Measurements from ENCODE around the gene CTNNA3. TPM values are rescaled to one million over a fixed set of nuclear protein-coding genes. Genes with fewer than 3 reads are reported as not detected.

Gene CTNNA3
- total and polyA plus RNA-seq, 4 donors: 0.16 to 2.4 (median 1.4) TPM

GRCh38 chr10:66717231-66717981, 978.6 kb downstream of the CTNNA3 start:
- H3K4me1 ChIP-seq (ENCODE audit: control insufficient read depth in 4 of 4, insufficient read depth in 4 of 4, low read length in 3 of 4): no peaks in the 10 kb centered on the region
- H3K9ac ChIP-seq (ENCODE audit: low read depth in 1 of 2, low read length in 2 of 2): no peak overlapping the region
- WGBS: 72% methylated on average over 8 of the region's 8 CpGs
- H3K4me3 ChIP-seq (ENCODE audit: low read depth in 1 of 3, low read length in 3 of 3): no peak overlapping the region
- no peaks in the 10 kb centered on the region for H3K27me3 ChIP-seq (ENCODE audit: control insufficient read depth in 4 of 4, insufficient read depth in 4 of 4, low read length in 3 of 4)
- TF ChIP-seq REST (IDR thresholded peaks at IDR 0.05) (no peak), RXRA (IDR thresholded peaks at IDR 0.05) (no peak), ZBTB33 (IDR thresholded peaks at IDR 0.05) (no peak), EGR1 (IDR thresholded peaks at IDR 0.05; ENCODE audit: low read depth in 2 of 2) (no peak), YY1 (IDR thresholded peaks at IDR 0.05) (no peak), HNF4A (conservative IDR thresholded peaks at IDR 0.05) (no peak)
- no peak for DNase-seq (ENCODE audit: low spot score)
- no peaks in the 10 kb centered on the region for H3K9me3 ChIP-seq (ENCODE audit: control insufficient read depth in 4 of 4, low read length in 3 of 4)
- no peaks in the 10 kb centered on the region for H3K36me3 ChIP-seq (ENCODE audit: control insufficient read depth in 4 of 4, insufficient read depth in 3 of 4, low read depth in 1 of 4, low read length in 3 of 4)
- no peak overlapping the region for H3K27ac ChIP-seq (ENCODE audit: low read depth in 1 of 2, low read length in 2 of 2)

- Histone ChIP-seq H3K36me3 (ENCODE audit: control insufficient read depth in 4 of 4, insufficient read depth in 3 of 4, low read depth in 1 of 4, low read length in 3 of 4) (no peaks in the 10 kb centered on the region), H3K4me1 (ENCODE audit: control insufficient read depth in 4 of 4, insufficient read depth in 4 of 4, low read length in 3 of 4) (no peaks in the 10 kb centered on the region), H3K4me3 (ENCODE audit: low read depth in 1 of 3, low read length in 3 of 3) (no peak overlapping the region), H3K27me3 (ENCODE audit: control insufficient read depth in 4 of 4, insufficient read depth in 4 of 4, low read length in 3 of 4) (no peaks in the 10 kb centered on the region), H3K9ac (ENCODE audit: low read depth in 1 of 2, low read length in 2 of 2) (no peak overlapping the region), H3K27ac (ENCODE audit: low read depth in 1 of 2, low read length in 2 of 2) (no peak overlapping the region), H3K9me3 (ENCODE audit: control insufficient read depth in 4 of 4, low read length in 3 of 4) (no peaks in the 10 kb centered on the region)
- 75% methylated on average over 1 of the region's 1 CpG for WGBS
- no peak for DNase-seq (ENCODE audit: low spot score)
- TF ChIP-seq SP1 (IDR thresholded peaks at IDR 0.05): no peak
- TF ChIP-seq TAF1 (conservative IDR thresholded peaks at IDR 0.05): no peak
- TF ChIP-seq JUND (IDR thresholded peaks at IDR 0.05): no peak
- TF ChIP-seq MAX (IDR thresholded peaks at IDR 0.05): no peak
- TF ChIP-seq FOXA1 (IDR thresholded peaks at IDR 0.05): no peak
- TF ChIP-seq EGR1 (IDR thresholded peaks at IDR 0.05; ENCODE audit: low read depth in 2 of 2): no peak
- no peak for TF ChIP-seq FOXA2 (IDR thresholded peaks at IDR 0.05)
- no peak for TF ChIP-seq GABPA (IDR thresholded peaks at IDR 0.05 in 1 of 2, conservative IDR thresholded peaks at IDR 0.05 in 1 of 2)
- no peak for TF ChIP-seq ATF3 (IDR thresholded peaks at IDR 0.05)
- no peak for TF ChIP-seq HNF4A (conservative IDR thresholded peaks at IDR 0.05)
- TF ChIP-seq NR2F2 (IDR thresholded peaks at IDR 0.05): no peak
- no peak for TF ChIP-seq CTCF (IDR thresholded peaks at IDR 0.05; ENCODE audit: low read depth, low read length, missing input control)
- TF ChIP-seq RAD21 (IDR thresholded peaks at IDR 0.05): no peak
- TF ChIP-seq HNF4G (IDR thresholded peaks at IDR 0.05): no peak
Measured at GRCh38 chr10:66714741-66715140, 981.3 kb downstream of the CTNNA3 start.
